Activated CD8-positive, alpha-beta T cell treated with anti-CD3 and anti-CD28 coated beads, Interleukin-2, amount 10 ng/mL, durations not matched to agents 7 days and 5 days (primary cell): ENCODE results near the gene LHFPL3. TPM values are rescaled to one million over a fixed set of nuclear protein-coding genes. Genes with fewer than 3 reads are reported as not detected.

Experiments used
- ATAC-seq: fragments of 150-1000 bp; cut with Tn5 transposase; one replicate; pipeline ENCODE4 v1.10.0; 2021; ENCODE audit warnings: moderate library complexity
- CTCF ChIA-PET: fragments of 350-600 bp; sonication (Branson Sonifier 250); formaldehyde crosslinking; loops from one replicate; lab custom pipeline; 2021; ENCODE audit warnings: antibody characterized with exemption; lab: Charles Lee
- POLR2A ChIA-PET: fragments of 350-600 bp; sonication (Branson Sonifier 250); formaldehyde crosslinking; loops from one replicate; lab custom pipeline; 2021; ENCODE audit warnings: antibody characterized with exemption; lab: Charles Lee
- DNase-seq: peaks from one replicate; pipeline ENCODE4 v3.0.0-alpha.2; 2020
- H3K27ac Mint-ChIP-seq: one replicate; pipeline ENCODE4 v1.8.0; 2021; ENCODE audit warnings: mild to moderate bottlenecking, mixed read lengths
- H3K27me3 Mint-ChIP-seq: one replicate; pipeline ENCODE4 v1.8.0; 2021; ENCODE audit warnings: low read depth, mixed read lengths
- H3K36me3 Mint-ChIP-seq: one replicate; pipeline ENCODE4 v1.8.0; 2021; ENCODE audit warnings: low read depth, mixed read lengths
- H3K4me1 Mint-ChIP-seq: one replicate; pipeline ENCODE4 v1.8.0; 2021; ENCODE audit warnings: low read depth, mixed read lengths
- H3K4me3 Mint-ChIP-seq: one replicate; pipeline ENCODE4 v1.8.0; 2021; ENCODE audit warnings: mild to moderate bottlenecking, mixed read lengths
- H3K9me3 Mint-ChIP-seq: one replicate; pipeline ENCODE4 v1.8.0; 2022; ENCODE audit warnings: mixed read lengths; ENCODE audit not compliant: insufficient read depth
- total RNA-seq, 2 experiments: library from RNA; stranded (reverse); gene quantifications; one replicate each; pipeline ENCODE4 v1.2.3, GENCODE V29; 2021

The LHFPL3 gene
- total RNA-seq, 2 experiments from 2014 or later = not detected

GRCh38 chr7:104327938-104328295 lies 486 bp upstream of the LHFPL3 start:
- no peak overlapping the region for H3K4me3 Mint-ChIP-seq
- no peaks in the 10 kb centered on the region for H3K9me3 Mint-ChIP-seq
- ChIA-PET CTCF (no interaction called here), POLR2A (no interaction called here)
- H3K4me1 Mint-ChIP-seq = peaks cover 8% of the 10 kb centered on the region
- DNase-seq (no peak), ATAC-seq (no peak)
- H3K36me3 Mint-ChIP-seq = peaks cover 2% of the 10 kb centered on the region
- H3K27me3 Mint-ChIP-seq = peaks cover 46% of the 10 kb centered on the region
- H3K27ac Mint-ChIP-seq = no peak overlapping the region

GRCh38 chr7:104328970-104329825 lies 795 bp downstream of the LHFPL3 start:
- Mint-ChIP-seq H3K4me1 (peaks cover 8% of the 10 kb centered on the region), H3K9me3 (no peaks in the 10 kb centered on the region), H3K36me3 (peaks cover 2% of the 10 kb centered on the region), H3K4me3 (peak overlapping the region; percentile 22), H3K27me3 (peaks cover 51% of the 10 kb centered on the region), H3K27ac (no peak overlapping the region)
- DNase-seq (no peak), ATAC-seq (peak; percentile 51)
- ChIA-PET POLR2A (no interaction called here), CTCF (no interaction called here)

- H3K27me3 Mint-ChIP-seq = no peaks in the 10 kb centered on the region
- no peak overlapping the region for H3K27ac Mint-ChIP-seq
- H3K4me1 Mint-ChIP-seq = no peaks in the 10 kb centered on the region
- ChIA-PET CTCF (interaction anchor here (1.2 kb wide), 1 partner anchor 577 kb away, joined by 3 read pairs; no protein-coding TSS in a partner anchor), POLR2A (no interaction called here)
- no peak for ATAC-seq
- no peaks in the 10 kb centered on the region for H3K36me3 Mint-ChIP-seq
- H3K4me3 Mint-ChIP-seq = no peak overlapping the region
- H3K9me3 Mint-ChIP-seq = no peaks in the 10 kb centered on the region
- no peak for DNase-seq
Measured at GRCh38 chr7:104341546-104341945, 13.1 kb downstream of the LHFPL3 start.

- CTCF ChIA-PET = no interaction called here
- POLR2A ChIA-PET = no interaction called here
- ATAC-seq = no peak
- no peaks in the 10 kb centered on the region for H3K27me3 Mint-ChIP-seq
- DNase-seq = no peak
- H3K9me3 Mint-ChIP-seq = no peaks in the 10 kb centered on the region
- no peaks in the 10 kb centered on the region for H3K4me1 Mint-ChIP-seq
- H3K27ac Mint-ChIP-seq = no peak overlapping the region
- no peaks in the 10 kb centered on the region for H3K36me3 Mint-ChIP-seq
- no peak overlapping the region for H3K4me3 Mint-ChIP-seq
Measured at GRCh38 chr7:104352736-104353135, 24.3 kb downstream of the LHFPL3 start.

GRCh38 chr7:104357166-104357565 lies 28.8 kb downstream of the LHFPL3 start:
- no peaks in the 10 kb centered on the region for H3K27me3 Mint-ChIP-seq
- POLR2A ChIA-PET = no interaction called here
- DNase-seq = no peak

GRCh38 chr7:104358446-104359132 lies 30.2 kb downstream of the LHFPL3 start:
- Mint-ChIP-seq H3K9me3 (no peaks in the 10 kb centered on the region), H3K4me1 (no peaks in the 10 kb centered on the region), H3K27ac (no peak overlapping the region), H3K27me3 (peaks cover 4% of the 10 kb centered on the region), H3K4me3 (no peak overlapping the region), H3K36me3 (no peaks in the 10 kb centered on the region)
- POLR2A ChIA-PET = no interaction called here
- DNase-seq = no peak
- ATAC-seq = no peak
- CTCF ChIA-PET = no interaction called here

More at GRCh38 chr7:104357166-104357565, 28.8 kb downstream of the LHFPL3 start:
- ATAC-seq = no peak
- H3K4me3 Mint-ChIP-seq = no peak overlapping the region
- CTCF ChIA-PET = no interaction called here
- no peaks in the 10 kb centered on the region for H3K9me3 Mint-ChIP-seq
- no peaks in the 10 kb centered on the region for H3K4me1 Mint-ChIP-seq
- no peak overlapping the region for H3K27ac Mint-ChIP-seq
- H3K36me3 Mint-ChIP-seq = no peaks in the 10 kb centered on the region

- CTCF ChIA-PET = no interaction called here
- POLR2A ChIA-PET = no interaction called here
Measured at GRCh38 chr7:104362756-104363155, 34.4 kb downstream of the LHFPL3 start.

GRCh38 chr7:104363355-104363754 lies 35.0 kb downstream of the LHFPL3 start:
- DNase-seq (no peak), ATAC-seq (no peak)
- peaks cover 4% of the 10 kb centered on the region for H3K27me3 Mint-ChIP-seq
- H3K27ac Mint-ChIP-seq = no peak overlapping the region
- H3K9me3 Mint-ChIP-seq = no peaks in the 10 kb centered on the region
- ChIA-PET CTCF (no interaction called here), POLR2A (no interaction called here)
- no peaks in the 10 kb centered on the region for H3K4me1 Mint-ChIP-seq
- H3K4me3 Mint-ChIP-seq = no peak overlapping the region
- H3K36me3 Mint-ChIP-seq = no peaks in the 10 kb centered on the region

More at GRCh38 chr7:104362756-104363155, 34.4 kb downstream of the LHFPL3 start:
- Mint-ChIP-seq H3K27ac (no peak overlapping the region), H3K27me3 (peaks cover 4% of the 10 kb centered on the region), H3K4me3 (no peak overlapping the region), H3K9me3 (no peaks in the 10 kb centered on the region), H3K4me1 (no peaks in the 10 kb centered on the region), H3K36me3 (no peaks in the 10 kb centered on the region)
- DNase-seq (no peak), ATAC-seq (no peak)

GRCh38 chr7:104366390-104366789 lies 38.0 kb downstream of the LHFPL3 start:
- ATAC-seq = no peak
- Mint-ChIP-seq H3K27ac (no peak overlapping the region), H3K4me1 (no peaks in the 10 kb centered on the region), H3K9me3 (no peaks in the 10 kb centered on the region), H3K36me3 (no peaks in the 10 kb centered on the region), H3K4me3 (no peak overlapping the region), H3K27me3 (peaks cover 4% of the 10 kb centered on the region)
- ChIA-PET CTCF (interaction anchor here (1.2 kb wide), 1 partner anchor 99 kb away, joined by 3 read pairs; no protein-coding TSS in a partner anchor), POLR2A (no interaction called here)
- no peak for DNase-seq

GRCh38 chr7:104367926-104368325 lies 39.5 kb downstream of the LHFPL3 start:
- no peaks in the 10 kb centered on the region for H3K36me3 Mint-ChIP-seq
- ChIA-PET POLR2A (no interaction called here), CTCF (no interaction called here)
- DNase-seq (no peak), ATAC-seq (no peak)
- H3K4me3 Mint-ChIP-seq = no peak overlapping the region
- H3K4me1 Mint-ChIP-seq = no peaks in the 10 kb centered on the region
- H3K9me3 Mint-ChIP-seq = no peaks in the 10 kb centered on the region
- no peak overlapping the region for H3K27ac Mint-ChIP-seq
- no peaks in the 10 kb centered on the region for H3K27me3 Mint-ChIP-seq

GRCh38 chr7:104371216-104371979 lies 43.0 kb downstream of the LHFPL3 start:
- Mint-ChIP-seq H3K27ac (no peak overlapping the region), H3K4me3 (no peak overlapping the region), H3K4me1 (no peaks in the 10 kb centered on the region), H3K27me3 (no peaks in the 10 kb centered on the region), H3K36me3 (no peaks in the 10 kb centered on the region), H3K9me3 (no peaks in the 10 kb centered on the region)
- ChIA-PET POLR2A (no interaction called here), CTCF (no interaction called here)
- DNase-seq = no peak
- ATAC-seq = no peak

GRCh38 chr7:104371980-104372357 lies 43.6 kb downstream of the LHFPL3 start:
- Mint-ChIP-seq H3K4me3 (no peak overlapping the region), H3K9me3 (no peaks in the 10 kb centered on the region), H3K27ac (no peak overlapping the region), H3K36me3 (no peaks in the 10 kb centered on the region), H3K27me3 (no peaks in the 10 kb centered on the region), H3K4me1 (no peaks in the 10 kb centered on the region)
- no peak for DNase-seq
- ChIA-PET CTCF (no interaction called here), POLR2A (no interaction called here)
- no peak for ATAC-seq
